Rectal smooth muscle tissue (tissue), 1 donor: ENCODE measurements around the gene AP1S1.
A peak's percentile ranks its signal among the peaks of the same experiment; 100 is the strongest.

ENCODE experiments used
- H3K27ac ChIP-seq: one replicate; pipeline ENCODE4 v1.7.0; 2013; ENCODE audit warnings: low read depth, low read length, inconsistent platforms
- H3K27me3 ChIP-seq: one replicate; pipeline ENCODE4 v1.7.0; 2013; ENCODE audit warnings: low read length; ENCODE audit not compliant: control insufficient read depth, insufficient read depth
- H3K36me3 ChIP-seq: one replicate; pipeline ENCODE4 v1.7.0; 2013; ENCODE audit warnings: low read length; ENCODE audit not compliant: control insufficient read depth, insufficient read depth
- H3K4me1 ChIP-seq: one replicate; pipeline ENCODE4 v1.7.0; 2013; ENCODE audit warnings: low read length; ENCODE audit not compliant: control insufficient read depth, insufficient read depth
- H3K4me3 ChIP-seq: one replicate; pipeline ENCODE4 v1.7.0; 2013; ENCODE audit warnings: low read length
- H3K9ac ChIP-seq: one replicate; pipeline ENCODE4 v1.7.0; 2013; ENCODE audit warnings: low read length

The AP1S1 gene

GRCh38 chr7:101171442-101171837, 17.2 kb downstream of the AP1S1 start:
- Histone ChIP-seq H3K4me3 (no peak overlapping the region), H3K36me3 (no peaks in the 10 kb centered on the region), H3K4me1 (peaks cover 2% of the 10 kb centered on the region), H3K9ac (no peak overlapping the region), H3K27ac (no peak overlapping the region), H3K27me3 (peaks cover 76% of the 10 kb centered on the region)

DNA sequence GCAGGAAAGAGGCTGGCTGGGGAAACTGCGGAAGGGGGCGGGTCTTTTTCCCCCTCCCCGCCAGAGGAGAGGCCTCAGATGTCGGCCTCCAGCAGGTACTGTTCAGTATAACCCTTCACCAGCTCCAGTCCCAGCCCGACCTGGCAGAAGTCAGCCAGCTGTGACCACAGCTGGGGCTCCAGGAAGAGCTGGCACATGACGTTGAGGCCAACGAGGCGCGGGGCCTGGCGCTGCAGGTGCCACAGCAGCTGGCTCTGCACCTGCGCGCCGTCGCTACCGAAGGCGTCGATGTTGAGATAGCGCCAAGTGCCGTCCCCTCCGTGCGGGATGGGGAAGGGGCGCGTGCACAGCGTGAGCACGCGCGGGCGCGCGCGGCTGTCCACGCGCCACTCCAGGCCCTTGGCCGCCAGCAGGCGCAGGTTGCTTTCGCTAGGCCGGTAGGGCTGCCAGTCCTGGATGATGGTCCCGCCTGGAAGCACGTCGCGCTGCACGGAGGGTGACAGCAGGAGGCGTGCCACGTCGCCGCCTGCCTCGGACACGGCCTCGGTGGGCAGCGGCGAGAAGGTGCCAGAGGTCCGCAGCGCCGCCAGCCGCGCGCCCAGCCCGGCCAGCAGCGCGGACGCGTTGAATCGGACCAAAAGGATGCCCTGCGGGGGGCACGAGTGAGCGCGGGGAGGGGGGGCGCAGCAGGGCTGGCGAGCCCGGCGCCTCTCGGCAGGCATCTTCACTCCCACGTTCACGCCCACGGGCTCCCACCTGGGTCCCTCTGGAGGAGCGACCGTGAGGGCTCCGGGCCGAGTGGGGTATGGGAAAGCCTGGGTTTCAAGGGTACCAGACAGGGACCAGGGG, 18.0 kb downstream of the AP1S1 start:
- Histone ChIP-seq H3K4me1 (peaks cover 2% of the 10 kb centered on the region), H3K4me3 (peak overlapping the region; percentile 22), H3K27me3 (peaks cover 71% of the 10 kb centered on the region), H3K9ac (no peak overlapping the region), H3K27ac (no peak overlapping the region), H3K36me3 (no peaks in the 10 kb centered on the region)

DNA sequence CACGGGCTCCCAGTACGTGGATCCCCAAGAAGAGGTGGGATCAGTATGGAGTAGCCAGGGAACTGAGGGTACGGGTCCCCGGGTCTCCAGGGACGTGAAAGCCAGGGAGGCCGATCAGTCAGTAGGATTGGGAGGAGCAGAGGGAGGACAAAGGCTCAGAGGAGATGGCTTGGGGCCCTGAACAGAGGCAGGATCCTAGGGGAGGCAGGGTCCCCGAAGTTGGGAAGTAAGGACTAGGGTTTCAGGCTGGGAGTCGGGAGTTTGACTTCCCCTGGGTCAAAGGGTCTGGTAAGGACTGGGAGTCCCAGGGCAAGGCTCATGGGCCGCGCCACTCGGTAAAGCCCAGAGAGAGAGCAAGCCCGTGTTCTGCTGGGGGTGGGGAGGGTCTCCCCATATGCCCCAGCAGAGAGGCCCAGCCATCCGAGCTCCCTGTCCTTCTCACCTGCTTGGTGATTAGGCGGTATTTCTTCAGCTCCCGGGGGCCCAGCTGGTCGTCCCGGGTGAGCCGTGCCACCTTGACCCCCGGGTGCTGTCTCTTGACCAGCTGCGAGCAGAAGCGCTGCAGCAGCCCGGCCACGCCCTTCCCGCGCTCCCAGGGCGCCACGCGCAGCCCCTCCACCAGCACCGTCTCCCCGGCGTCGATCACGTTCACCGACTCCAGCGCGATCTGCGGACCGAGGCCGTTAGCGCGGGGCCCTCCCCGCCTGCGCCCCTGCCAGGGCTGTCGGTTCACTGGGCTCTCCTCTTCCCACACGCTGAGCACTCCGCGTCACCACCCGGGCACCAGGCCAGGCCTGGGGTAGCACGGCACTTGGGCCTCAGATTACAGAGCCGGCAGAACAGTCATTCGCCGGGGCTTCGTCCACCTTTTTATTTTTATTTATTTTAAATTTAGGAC, 18.8 kb downstream of the AP1S1 start:
- H3K9ac ChIP-seq, result no peak overlapping the region
- no peaks in the 10 kb centered on the region for H3K36me3 ChIP-seq
- peaks cover 2% of the 10 kb centered on the region for H3K4me1 ChIP-seq
- no peak overlapping the region for H3K4me3 ChIP-seq
- H3K27me3 ChIP-seq, result peaks cover 70% of the 10 kb centered on the region
- no peak overlapping the region for H3K27ac ChIP-seq

GRCh38 chr7:101173752-101174244, 19.5 kb downstream of the AP1S1 start:
- Histone ChIP-seq H3K9ac (no peak overlapping the region), H3K4me1 (peaks cover 2% of the 10 kb centered on the region), H3K4me3 (no peak overlapping the region)

GRCh38 chr7:101174322-101174854, 20.1 kb downstream of the AP1S1 start:
- Histone ChIP-seq H3K36me3 (no peaks in the 10 kb centered on the region), H3K9ac (no peak overlapping the region), H3K4me3 (peak overlapping the region; percentile 3), H3K27me3 (peaks cover 63% of the 10 kb centered on the region), H3K4me1 (peaks cover 2% of the 10 kb centered on the region), H3K27ac (no peak overlapping the region)

More at GRCh38 chr7:101173752-101174244, 19.5 kb downstream of the AP1S1 start:
- Histone ChIP-seq H3K27ac (no peak overlapping the region), H3K27me3 (peaks cover 69% of the 10 kb centered on the region), H3K36me3 (no peaks in the 10 kb centered on the region)

- H3K4me1 ChIP-seq, result peaks cover 2% of the 10 kb centered on the region
- no peak overlapping the region for H3K9ac ChIP-seq
- no peak overlapping the region for H3K27ac ChIP-seq
- H3K36me3 ChIP-seq, result no peaks in the 10 kb centered on the region
- H3K27me3 ChIP-seq, result peaks cover 60% of the 10 kb centered on the region
- no peak overlapping the region for H3K4me3 ChIP-seq
These were observed 21.4 kb downstream of the AP1S1 start for GRCh38 chr7:101175664-101176063.

DNA sequence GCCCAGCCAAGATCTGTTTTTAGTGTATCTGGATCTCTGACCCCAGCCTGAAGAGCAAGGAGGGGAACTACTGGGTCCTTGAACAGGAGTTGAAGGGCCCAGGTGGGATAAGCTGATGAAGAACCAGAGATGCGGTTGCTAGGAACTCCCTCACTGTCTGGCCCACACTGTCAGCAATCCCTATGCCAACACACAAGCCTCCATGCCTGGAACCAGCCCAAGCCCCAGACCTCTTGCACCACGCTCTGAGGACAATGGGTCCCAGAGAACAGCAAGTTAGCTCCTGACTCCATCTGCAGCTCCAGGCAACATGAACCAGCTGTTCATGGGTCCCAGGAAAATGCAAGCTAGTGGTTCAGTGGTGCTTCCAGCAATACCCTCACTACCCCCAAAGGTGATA, 23.4 kb downstream of the AP1S1 start:
- H3K9ac ChIP-seq, result no peak overlapping the region
- H3K4me1 ChIP-seq, result peaks cover 2% of the 10 kb centered on the region
- no peak overlapping the region for H3K27ac ChIP-seq
- peaks cover 42% of the 10 kb centered on the region for H3K27me3 ChIP-seq
- H3K4me3 ChIP-seq, result no peak overlapping the region
- H3K36me3 ChIP-seq, result no peaks in the 10 kb centered on the region

GRCh38 chr7:101179117-101179516, 24.8 kb downstream of the AP1S1 start:
- Histone ChIP-seq H3K4me3 (no peak overlapping the region), H3K27me3 (peaks cover 31% of the 10 kb centered on the region), H3K36me3 (no peaks in the 10 kb centered on the region), H3K4me1 (no peaks in the 10 kb centered on the region), H3K27ac (no peak overlapping the region), H3K9ac (no peak overlapping the region)

- Histone ChIP-seq H3K4me1 (no peaks in the 10 kb centered on the region), H3K36me3 (no peaks in the 10 kb centered on the region), H3K9ac (no peak overlapping the region), H3K27me3 (peaks cover 28% of the 10 kb centered on the region), H3K4me3 (no peak overlapping the region), H3K27ac (no peak overlapping the region)
These were observed 25.4 kb downstream of the AP1S1 start for GRCh38 chr7:101179713-101180112.

- Histone ChIP-seq H3K4me3 (no peak within 1 kb of the TSS), H3K27me3 (peaks cover 27% of the 10 kb centered on the region), H3K4me1 (no peaks in the 10 kb centered on the region), H3K36me3 (no peaks in the 10 kb centered on the region), H3K27ac (no peak within 1 kb of the TSS), H3K9ac (no peak within 1 kb of the TSS)
These were observed 26.0 kb downstream of the AP1S1 start, which contains the start of gene NAT16 for GRCh38 chr7:101180130-101180755. NAT16 (minus strand) TSS chr7:101180293; CDS start chr7:101174807, 5,486 bp downstream.

DNA sequence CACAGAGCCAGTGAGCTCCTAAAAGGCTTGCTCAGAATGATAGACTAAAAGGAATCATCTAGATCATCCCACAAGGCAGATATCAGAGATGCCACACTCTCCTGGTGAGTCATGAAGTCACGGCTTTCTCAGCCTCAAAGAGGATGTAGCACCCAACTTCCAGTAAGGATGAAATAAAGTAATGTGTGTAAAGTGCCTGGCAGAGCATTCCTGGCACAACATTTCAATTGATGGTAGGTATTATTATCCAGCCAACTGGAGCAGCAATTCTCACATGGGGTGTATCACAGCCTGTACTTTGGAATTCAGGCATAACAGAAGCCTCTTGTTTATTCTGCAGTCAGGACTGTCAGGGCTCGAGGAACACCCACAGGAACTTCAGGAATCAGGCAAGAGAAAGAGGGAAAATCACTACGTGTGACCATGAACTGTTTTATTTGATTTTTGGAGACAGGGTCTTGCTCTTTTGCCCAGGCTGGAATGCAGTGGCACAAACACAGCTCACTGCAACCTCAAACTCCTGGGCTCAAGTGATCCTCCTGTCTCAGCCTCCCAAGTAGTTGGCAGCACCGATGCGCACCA, 31.1 kb downstream of the AP1S1 start:
- Histone ChIP-seq H3K36me3 (no peaks in the 10 kb centered on the region), H3K9ac (no peak overlapping the region), H3K27me3 (peaks cover 5% of the 10 kb centered on the region), H3K27ac (no peak overlapping the region), H3K4me3 (no peak overlapping the region), H3K4me1 (no peaks in the 10 kb centered on the region)
